Endothelial cell of umbilical vein (primary cell): ENCODE results near the gene RAP1GAP. TPM values are rescaled to one million over a fixed set of nuclear protein-coding genes. Genes with fewer than 3 reads are reported as not detected.

Experiments
- BruUV-seq: library from RNA; stranded (reverse); fragments of 400-500 nt; replicated peaks from 2 replicates; lab custom pipeline; 2021; lab: Mats Ljungman, UMichigan
- CTCF ChIA-PET: fragments of 300-600, 350-600 bp; sonication (Branson Sonifier 250); formaldehyde crosslinking; loops from one replicate; lab custom pipeline; 2021; ENCODE audit warnings: antibody characterized with exemption, inconsistent platforms; lab: Charles Lee
- POLR2A ChIA-PET: fragments of 300-600, 350-600 bp; sonication (Branson Sonifier 250); formaldehyde crosslinking; loops from one replicate; lab custom pipeline; 2021; ENCODE audit warnings: antibody characterized with exemption, inconsistent platforms; lab: Charles Lee
- DNase-seq: peaks from one replicate; pipeline ENCODE4 v3.0.0-alpha.2; 2011; ENCODE audit warnings: low read depth, low spot score
- FAIRE-seq: peaks from 2 replicates; lab custom pipeline; 2011; peaks lifted over from hg19 to GRCh38; lab: Jason Lieb, UNC
- H2AFZ ChIP-seq: 2 replicates; pipeline ENCODE4 v1.6.0; 2012; ENCODE audit warnings: low read depth, low read length, control low read depth, inconsistent platforms
- H3K27ac ChIP-seq: 2 replicates; pipeline ENCODE4 v1.5.1; 2011; ENCODE audit warnings: low read depth, mild to moderate bottlenecking, control low read depth, low read length, moderate library complexity; ENCODE audit not compliant: insufficient read depth
- H3K27me3 ChIP-seq, 2 experiments: 2 replicates each; pipeline versions ENCODE4 v1.6.0 to v1.6.1; 2011; ENCODE audit warnings: low read length in 2 of 2, mixed read lengths in 1 of 2; ENCODE audit not compliant: control insufficient read depth in 2 of 2, insufficient read depth in 2 of 2
- H3K36me3 ChIP-seq, 2 experiments: 2 replicates in 1 of 2; 3 replicates in 1 of 2; pipeline ENCODE4 v1.5.1; 2011; ENCODE audit warnings: low read length in 2 of 2, mild to moderate bottlenecking in 1 of 2, moderate library complexity in 1 of 2; ENCODE audit not compliant: control insufficient read depth in 2 of 2, insufficient read depth in 2 of 2; ENCODE audit errors: extremely low read depth in 1 of 2
- H3K4me1 ChIP-seq: 3 replicates; pipeline ENCODE4 v1.5.1; 2011; ENCODE audit warnings: mild to moderate bottlenecking, low read length; ENCODE audit not compliant: control insufficient read depth, insufficient read depth; ENCODE audit errors: extremely low read depth
- H3K4me2 ChIP-seq: 2 replicates; pipeline ENCODE4 v1.6.1; 2011; ENCODE audit warnings: low read length, control low read depth, mixed read lengths; ENCODE audit not compliant: insufficient read depth
- H3K4me3 ChIP-seq, 3 experiments: fragments of 200-600 bp in 1 of 3; sonication (generic), shearing (Covaris generic) in 1 of 3; replicated peaks in 1 of 3; 2 replicates each; pipeline ENCODE4 v1.5.1; 2011 to 2016; ENCODE audit warnings: control low read depth in 3 of 3, low read length in 3 of 3, mild to moderate bottlenecking in 2 of 3, inconsistent platforms in 1 of 3, low read depth in 1 of 3, moderate library complexity in 1 of 3; ENCODE audit not compliant: insufficient read depth in 1 of 3
- H3K79me2 ChIP-seq: 2 replicates; pipeline ENCODE4 v1.6.0; 2012; ENCODE audit warnings: low read length, inconsistent platforms; ENCODE audit not compliant: control insufficient read depth, insufficient read depth
- H3K9ac ChIP-seq: replicated peaks from 2 replicates; pipeline ENCODE3; 2011; ENCODE audit warnings: low read length, control low read depth; ENCODE audit not compliant: insufficient read depth; ENCODE audit errors: extremely low read depth
- H3K9me1 ChIP-seq: replicated peaks from 3 replicates; pipeline ENCODE4 v1.6.0; 2011; ENCODE audit warnings: mild to moderate bottlenecking, low read length; ENCODE audit not compliant: control insufficient read depth, insufficient read depth; ENCODE audit errors: extremely low read depth
- H3K9me3 ChIP-seq: replicated peaks from 2 replicates; pipeline ENCODE4 v1.5.1; 2012; ENCODE audit warnings: low read length, inconsistent platforms; ENCODE audit not compliant: control insufficient read depth, insufficient read depth
- H4K20me1 ChIP-seq: replicated peaks from 2 replicates; pipeline ENCODE3; 2011; ENCODE audit warnings: mild to moderate bottlenecking, low read length; ENCODE audit not compliant: control insufficient read depth, insufficient read depth; ENCODE audit errors: extremely low read depth
- EZH2 ChIP-seq: IDR thresholded peaks from 2 replicates; pipeline ENCODE4 v1.6.1; 2012; ENCODE audit warnings: borderline replicate concordance, low read depth, mild to moderate bottlenecking, moderate library complexity, low read length, inconsistent platforms; ENCODE audit not compliant: severe bottlenecking
- FOS ChIP-seq: IDR thresholded peaks from 2 replicates; pipeline ENCODE4 v1.6.1; 2011; ENCODE audit warnings: mild to moderate bottlenecking, low read length, moderate library complexity, borderline replicate concordance; ENCODE audit not compliant: insufficient read depth
- GATA2 ChIP-seq: IDR thresholded peaks from 2 replicates; pipeline ENCODE4 v1.7.0; 2011; ENCODE audit warnings: low read depth, mild to moderate bottlenecking, moderate library complexity, mixed read lengths, low read length; ENCODE audit not compliant: insufficient read length, insufficient read depth
- JUN ChIP-seq: IDR thresholded peaks from 2 replicates; pipeline ENCODE4 v1.6.1; 2011; ENCODE audit warnings: borderline replicate concordance, low read depth; ENCODE audit not compliant: insufficient read length, insufficient read depth
- MYC ChIP-seq: IDR thresholded peaks from one replicate; pipeline ENCODE4 v1.6.1; 2011; ENCODE audit warnings: mild to moderate bottlenecking, low read depth, low read length
- POLR2A ChIP-seq: IDR thresholded peaks from 2 replicates; pipeline ENCODE4 v1.6.1; 2012; ENCODE audit warnings: low read depth, mild to moderate bottlenecking, control low read depth, low read length
- POLR2AphosphoS5 ChIP-seq: IDR thresholded peaks from 2 replicates; pipeline ENCODE4 v1.6.1; 2012; ENCODE audit warnings: low read depth, mild to moderate bottlenecking, control low read depth, low read length, moderate library complexity; ENCODE audit not compliant: insufficient read depth
- dilution Hi-C: fragments of 300-500 bp; cut with MboI; formaldehyde crosslinking; loops from one replicate; pipeline ENCODE4 v1.15.0; 2019; ENCODE audit warnings: low sequenced_read_pairs; ENCODE audit not compliant: extremely low pct_ligation_motif_present
- intact Hi-C: fragments of 100-400 bp; cut with micrococcal nuclease; formaldehyde crosslinking; loops from one replicate; pipeline ENCODE4 v1.10.0; 2022
- polyA plus RNA-seq, 4 experiments: library from polyadenylated mRNA; depleted of rRNA in 3 of 4; stranded (reverse) in 3 of 4; unstranded in 1 of 4; fragments of >200 nt; gene quantifications; 2 replicates each; pipeline versions ENCODE4 v1.2.1 to v1.2.3, GENCODE V29; 2011 to 2012; ENCODE audit warnings: missing spikeins in 1 of 4
- total RNA-seq: library from RNA; stranded (reverse); gene quantifications from 2 replicates; pipeline ENCODE4 v1.2.3, GENCODE V29; 2021
- TF ChIP-seq, protein P1 (sequence below), 2 donors: IDR thresholded peaks; 1 replicate in 1 of 2; 2 replicates in 1 of 2; pipeline ENCODE4 v1.5.1; 2011; ENCODE audit warnings: low read length in 2 of 2, mild to moderate bottlenecking in 2 of 2, moderate library complexity in 2 of 2, control low read depth in 1 of 2, inconsistent platforms in 1 of 2, low read depth in 1 of 2; ENCODE audit not compliant: insufficient read depth in 1 of 2; ENCODE audit errors: extremely low read depth in 1 of 2
- TF ChIP-seq, protein P2 (sequence below): IDR thresholded peaks from 2 replicates; pipeline ENCODE4 v1.6.1; 2011; ENCODE audit not compliant: insufficient read depth, insufficient read length

RAP1GAP gene
- total and polyA plus RNA-seq, 2 donors (not counting 3 experiments of a cell fraction or from before 2014, with no cell fraction given): 0.07 to 0.20 TPM

DNA sequence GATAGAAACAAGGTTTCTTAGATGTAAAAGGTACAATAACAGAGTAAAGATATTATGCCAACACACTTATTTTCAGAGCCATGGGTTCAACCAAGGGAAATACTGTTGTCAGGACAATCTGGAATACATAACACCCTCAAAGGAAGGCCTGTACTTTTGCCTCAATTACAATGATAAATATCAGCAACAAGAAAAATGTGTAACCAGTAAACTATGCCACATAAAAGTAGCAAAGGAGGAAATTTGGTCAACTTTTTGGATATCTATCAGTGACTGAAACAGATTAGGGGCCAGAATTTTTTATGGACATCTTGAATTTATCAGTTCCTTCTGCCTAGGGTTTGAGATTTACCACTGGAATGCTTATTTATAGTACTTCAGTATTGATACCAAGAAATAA, 24.6 kb upstream of the RAP1GAP start:
- H3K36me3 ChIP-seq: peaks cover 23 to 34% of the 10 kb centered on the region in 2 experiments
- FAIRE-seq (no peak), DNase-seq (no peak)
- dilution Hi-C loops (no loop called here), intact Hi-C loops (no loop called here)
- H3K9me1 ChIP-seq: no peaks in the 10 kb centered on the region
- H3K9ac ChIP-seq: no peak overlapping the region
- TF ChIP-seq JUN: no peak
- no peak for TF ChIP-seq MYC
- TF ChIP-seq, protein P1, sequence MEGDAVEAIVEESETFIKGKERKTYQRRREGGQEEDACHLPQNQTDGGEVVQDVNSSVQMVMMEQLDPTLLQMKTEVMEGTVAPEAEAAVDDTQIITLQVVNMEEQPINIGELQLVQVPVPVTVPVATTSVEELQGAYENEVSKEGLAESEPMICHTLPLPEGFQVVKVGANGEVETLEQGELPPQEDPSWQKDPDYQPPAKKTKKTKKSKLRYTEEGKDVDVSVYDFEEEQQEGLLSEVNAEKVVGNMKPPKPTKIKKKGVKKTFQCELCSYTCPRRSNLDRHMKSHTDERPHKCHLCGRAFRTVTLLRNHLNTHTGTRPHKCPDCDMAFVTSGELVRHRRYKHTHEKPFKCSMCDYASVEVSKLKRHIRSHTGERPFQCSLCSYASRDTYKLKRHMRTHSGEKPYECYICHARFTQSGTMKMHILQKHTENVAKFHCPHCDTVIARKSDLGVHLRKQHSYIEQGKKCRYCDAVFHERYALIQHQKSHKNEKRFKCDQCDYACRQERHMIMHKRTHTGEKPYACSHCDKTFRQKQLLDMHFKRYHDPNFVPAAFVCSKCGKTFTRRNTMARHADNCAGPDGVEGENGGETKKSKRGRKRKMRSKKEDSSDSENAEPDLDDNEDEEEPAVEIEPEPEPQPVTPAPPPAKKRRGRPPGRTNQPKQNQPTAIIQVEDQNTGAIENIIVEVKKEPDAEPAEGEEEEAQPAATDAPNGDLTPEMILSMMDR (IDR thresholded peaks at IDR 0.05; ENCODE audit: extremely low read depth in 1 of 2, insufficient read depth in 1 of 2, low read depth in 1 of 2, low read length in 2 of 2): no peak
- no peak for TF ChIP-seq POLR2AphosphoS5
- no peak for TF ChIP-seq FOS
- TF ChIP-seq GATA2: no peak
- no peak for TF ChIP-seq EZH2
- no peak for TF ChIP-seq POLR2A
- TF ChIP-seq, protein P2, sequence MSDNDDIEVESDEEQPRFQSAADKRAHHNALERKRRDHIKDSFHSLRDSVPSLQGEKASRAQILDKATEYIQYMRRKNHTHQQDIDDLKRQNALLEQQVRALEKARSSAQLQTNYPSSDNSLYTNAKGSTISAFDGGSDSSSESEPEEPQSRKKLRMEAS: no peak
- no peaks in the 10 kb centered on the region for H3K27me3 ChIP-seq
- no peak overlapping the region for H3K27ac ChIP-seq
- no peak overlapping the region for H2AFZ ChIP-seq
- no peak overlapping the region for H3K4me2 ChIP-seq
- no peak overlapping the region for H3K4me3 ChIP-seq
- no TSS peak for BruUV-seq
- H4K20me1 ChIP-seq: no peaks in the 10 kb centered on the region
- ChIA-PET CTCF (no interaction called here), POLR2A (no interaction called here)
- no peaks in the 10 kb centered on the region for H3K4me1 ChIP-seq
- peaks cover 4% of the 10 kb centered on the region for H3K79me2 ChIP-seq
- H3K9me3 ChIP-seq: no peaks in the 10 kb centered on the region
